Measurements from ENCODE around the gene KRT78. TPM values are rescaled to one million over a fixed set of nuclear protein-coding genes. Genes with fewer than 3 reads are reported as not detected.

The KRT78 gene
- 0.24 TPM in 1 of 5 replicates, not detected in the others for total RNA-seq (2022; extraction: Qiagen RNA extraction; ENCODE audit: low read depth)

GRCh38 chr12:52848661-52849255 lies at the start of gene KRT78:
Gene KRT78, minus strand, starts transcription at chr12:52848994. Its CDS starts 64 bp downstream, at chr12:52848930.

GRCh38 chr12:52833922-52834726 lies 14.7 kb downstream of the KRT78 start, which contains the start of gene KRT79:
Gene KRT79, minus strand, starts transcription at chr12:52834311. Its CDS starts 51 bp downstream, at chr12:52834260.

GRCh38 chr12:52813885-52814709 lies 34.7 kb downstream of the KRT78 start, which contains the start of gene KRT4:
Gene KRT4, minus strand, starts transcription at chr12:52814116. Its CDS starts 58 bp downstream, at chr12:52814058.

DNA sequence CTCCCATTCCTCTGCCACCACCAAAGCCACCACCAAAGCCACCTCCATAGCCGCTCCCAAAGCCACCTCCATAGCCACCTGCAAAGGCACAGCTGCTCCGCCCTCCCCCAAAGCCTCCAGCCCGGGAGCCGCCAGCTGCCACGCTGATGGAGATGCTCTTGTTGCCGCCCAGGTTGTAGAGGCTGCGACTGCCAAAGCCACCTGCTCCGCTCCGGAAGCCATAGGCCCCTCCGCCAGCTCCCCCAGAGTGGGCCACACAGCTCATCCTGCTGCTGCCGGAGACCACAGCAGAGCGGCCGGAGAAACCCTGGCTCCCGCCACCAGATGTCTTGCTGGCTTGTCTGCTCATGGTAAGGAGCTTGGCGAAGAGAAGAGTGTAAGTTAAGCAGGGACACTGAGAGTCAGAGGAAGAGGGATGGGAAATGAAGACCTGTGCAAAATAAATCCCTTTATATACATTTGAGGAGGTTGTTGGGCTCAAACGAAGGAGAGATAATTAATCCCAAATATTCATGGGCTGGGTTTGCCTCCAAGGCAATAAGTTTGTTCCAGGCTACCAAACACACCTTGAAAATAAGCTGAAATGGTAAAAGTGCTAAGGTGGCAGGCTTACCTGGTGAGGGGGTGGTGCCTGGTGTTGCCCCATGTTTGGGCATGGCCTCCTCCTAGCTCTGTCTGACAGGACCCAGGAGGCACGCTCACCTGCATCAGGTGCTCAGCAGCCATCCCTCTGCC lies 52.9 kb downstream of the KRT78 start, which contains the start of gene KRT3:
TSS of gene KRT3 (minus strand) at position 424 of the 735 bp plus-strand sequence. CDS start at position 349, 75 bp downstream.

Other genes with a start within 250 kb of the KRT78 start
- gene KRT72, start 247.5 kb downstream of the KRT78 start, total RNA-seq (2022; extraction: Qiagen RNA extraction; ENCODE audit: low read depth), result not detected in 5 replicates
- gene KRT73, start 230.4 kb downstream of the KRT78 start, total RNA-seq (2022; extraction: Qiagen RNA extraction; ENCODE audit: low read depth), result not detected in 5 replicates
- gene KRT2, start 196.8 kb downstream of the KRT78 start, total RNA-seq (2022; extraction: Qiagen RNA extraction; ENCODE audit: low read depth), result not detected in 5 replicates
- not detected in 5 replicates for gene KRT1, start 168.6 kb downstream of the KRT78 start, total RNA-seq (2022; extraction: Qiagen RNA extraction; ENCODE audit: low read depth)
- not detected in 5 replicates for gene KRT77, start 145.5 kb downstream of the KRT78 start, total RNA-seq (2022; extraction: Qiagen RNA extraction; ENCODE audit: low read depth)
- gene KRT76, start 71.6 kb downstream of the KRT78 start, total RNA-seq (2022; extraction: Qiagen RNA extraction; ENCODE audit: low read depth), result not detected in 5 replicates
- gene KRT3, start 52.9 kb downstream of the KRT78 start, total RNA-seq (2022; extraction: Qiagen RNA extraction; ENCODE audit: low read depth), result 0.09 TPM in 1 of 5 replicates, not detected in the others
- gene KRT4, start 34.9 kb downstream of the KRT78 start, total RNA-seq (2022; extraction: Qiagen RNA extraction; ENCODE audit: low read depth), result 1.7 to 4.0 TPM (median 2.7 TPM) in 5 replicates
- gene KRT79, start 14.7 kb downstream of the KRT78 start, total RNA-seq (2022; extraction: Qiagen RNA extraction; ENCODE audit: low read depth), result 0.09 TPM in 1 of 5 replicates, not detected in the others
- 3,219 to 4,452 TPM (median 4,030 TPM) in 5 replicates for gene KRT8, start 56.1 kb upstream of the KRT78 start, total RNA-seq (2022; extraction: Qiagen RNA extraction; ENCODE audit: low read depth)
- 2,322 to 2,859 TPM (median 2,818 TPM) in 5 replicates for gene KRT18, start 100.1 kb upstream of the KRT78 start, total RNA-seq (2022; extraction: Qiagen RNA extraction; ENCODE audit: low read depth)
- 266 to 393 TPM (median 311 TPM) in 5 replicates for gene EIF4B, start 157.5 kb upstream of the KRT78 start, total RNA-seq (2022; extraction: Qiagen RNA extraction; ENCODE audit: low read depth)
- gene TNS2, start 201.1 kb upstream of the KRT78 start, total RNA-seq (2022; extraction: Qiagen RNA extraction; ENCODE audit: low read depth), result 26.9 to 52.9 TPM (median 44.2 TPM) in 5 replicates
- gene SPRYD3, start 230.4 kb upstream of the KRT78 start, total RNA-seq (2022; extraction: Qiagen RNA extraction; ENCODE audit: low read depth), result 25.6 to 40.9 TPM (median 38.3 TPM) in 5 replicates
- gene IGFBP6, start 248.7 kb upstream of the KRT78 start, total RNA-seq (2022; extraction: Qiagen RNA extraction; ENCODE audit: low read depth), result 122 to 254 TPM (median 227 TPM) in 5 replicates